ENCODE measurements around the gene PTPRJ.

- TF ChIP-seq EZH2 (IDR thresholded peaks at IDR 0.05; ENCODE audit: borderline replicate concordance, insufficient read depth, low read depth, low read length, poor library complexity, severe bottlenecking) (no peak), CTCF (IDR thresholded peaks at IDR 0.05) (no peak)
These were observed 105.3 kb downstream of the PTPRJ start for GRCh38 chr11:48085688-48086087.
